CD14-positive monocyte (primary cell): ENCODE data around the gene SLC6A20. TPM values are rescaled to one million over a fixed set of nuclear protein-coding genes. Genes with fewer than 3 reads are reported as not detected.

Experiments used
- DNase-seq, 3 donors: peaks; one replicate each; pipeline ENCODE4 v3.0.0-alpha.2; 2011 to 2022
- H2AFZ ChIP-seq: 2 replicates; pipeline ENCODE4 v1.6.0; 2012; ENCODE audit warnings: mild to moderate bottlenecking, low read depth, low read length, inconsistent platforms; ENCODE audit not compliant: insufficient read depth, poor library complexity, severe bottlenecking
- H3K27ac ChIP-seq, 2 donors: 1 replicate in 1 of 2; 2 replicates in 1 of 2; pipeline ENCODE4 v1.5.1; 2012 to 2013; ENCODE audit warnings: low read length in 2 of 2, control low read depth in 1 of 2, inconsistent platforms in 1 of 2, low read depth in 1 of 2, mild to moderate bottlenecking in 1 of 2
- H3K27me3 ChIP-seq, 2 donors: one replicate each; pipeline versions ENCODE4 v1.6.0 to v1.6.1; 2011 to 2013; ENCODE audit warnings: low read length in 2 of 2; ENCODE audit not compliant: control insufficient read depth in 2 of 2, insufficient read depth in 2 of 2
- H3K36me3 ChIP-seq, 2 donors: replicated peaks in 1 of 2; 1 replicate in 1 of 2; 2 replicates in 1 of 2; pipeline versions ENCODE4 v1.5.1 to v1.6.1; 2012 to 2013; ENCODE audit warnings: low read length in 2 of 2, control low read depth in 1 of 2, inconsistent platforms in 1 of 2, mild to moderate bottlenecking in 1 of 2; ENCODE audit not compliant: insufficient read depth in 2 of 2, control insufficient read depth in 1 of 2
- H3K4me1 ChIP-seq, 2 donors: 1 replicate in 1 of 2; 2 replicates in 1 of 2; pipeline versions ENCODE4 v1.5.1 to v1.6.1; 2012 to 2013; ENCODE audit warnings: low read length in 2 of 2, control low read depth in 1 of 2, inconsistent platforms in 1 of 2, mild to moderate bottlenecking in 1 of 2, moderate library complexity in 1 of 2; ENCODE audit not compliant: insufficient read depth in 2 of 2, control insufficient read depth in 1 of 2
- H3K4me2 ChIP-seq: replicated peaks from 2 replicates; pipeline ENCODE3; 2012; ENCODE audit warnings: low read length, moderate library complexity, mild to moderate bottlenecking; ENCODE audit not compliant: poor library complexity, severe bottlenecking; ENCODE audit errors: extremely low read depth
- H3K4me3 ChIP-seq, 3 experiments: fragments of 200-600 bp in 1 of 3; sonication (generic) in 1 of 3; replicated peaks in 1 of 3; 1 replicate in 2 of 3; 2 replicates in 1 of 3; pipeline ENCODE4 v1.5.1; 2011 to 2013; ENCODE audit warnings: low read length in 3 of 3, mild to moderate bottlenecking in 3 of 3, control low read depth in 2 of 3, low read depth in 2 of 3, inconsistent platforms in 1 of 3, moderate library complexity in 1 of 3
- H3K79me2 ChIP-seq: 2 replicates; pipeline ENCODE4 v1.6.0; 2012; ENCODE audit warnings: mild to moderate bottlenecking, control low read depth, inconsistent platforms, low read length, moderate library complexity; ENCODE audit not compliant: insufficient read depth
- H3K9ac ChIP-seq: 2 replicates; pipeline ENCODE4 v1.6.0; 2017; ENCODE audit warnings: low read length, mild to moderate bottlenecking; ENCODE audit not compliant: insufficient read depth, poor library complexity, severe bottlenecking
- H3K9me3 ChIP-seq, 2 donors: replicated peaks in 1 of 2; 1 replicate in 1 of 2; 2 replicates in 1 of 2; pipeline versions ENCODE4 v1.5.1 to v1.6.1; 2012 to 2013; ENCODE audit warnings: low read length in 2 of 2, control low read depth in 1 of 2; ENCODE audit not compliant: control insufficient read depth in 1 of 2, insufficient read depth in 1 of 2
- H4K20me1 ChIP-seq: 2 replicates; pipeline ENCODE4 v1.6.0; 2012; ENCODE audit warnings: mild to moderate bottlenecking, low read length, control low read depth, moderate library complexity; ENCODE audit not compliant: insufficient read depth
- H3K27ac Mint-ChIP-seq, 7 donors: one replicate each; pipeline ENCODE4 v1.8.0; 2020; ENCODE audit warnings: mild to moderate bottlenecking in 7 of 7, mixed read lengths in 7 of 7, moderate library complexity in 6 of 7, inconsistent platforms in 2 of 7
- H3K27me3 Mint-ChIP-seq, 3 donors: one replicate each; pipeline ENCODE4 v1.8.0; 2021 to 2022; ENCODE audit warnings: low read depth in 3 of 3, mild to moderate bottlenecking in 3 of 3, mixed read lengths in 3 of 3, moderate library complexity in 3 of 3, inconsistent platforms in 1 of 3
- H3K36me3 Mint-ChIP-seq, 2 donors: one replicate each; pipeline ENCODE4 v1.8.0; 2020; ENCODE audit warnings: mixed read lengths in 2 of 2, inconsistent platforms in 1 of 2, mild to moderate bottlenecking in 1 of 2
- H3K4me1 Mint-ChIP-seq: one replicate; pipeline ENCODE4 v1.8.0; 2020; ENCODE audit warnings: mild to moderate bottlenecking, mixed read lengths
- H3K4me3 Mint-ChIP-seq, 2 donors: one replicate each; pipeline ENCODE4 v1.8.0; 2020; ENCODE audit warnings: mild to moderate bottlenecking in 2 of 2, mixed read lengths in 2 of 2, moderate library complexity in 1 of 2
- H3K9me3 Mint-ChIP-seq, 7 donors: one replicate each; pipeline ENCODE4 v1.8.0; 2020 to 2022; ENCODE audit warnings: mixed read lengths in 7 of 7, mild to moderate bottlenecking in 6 of 7, moderate library complexity in 6 of 7, inconsistent platforms in 2 of 7
- CTCF ChIP-seq: fragments of 200-600 bp; IDR thresholded peaks from one replicate; pipeline ENCODE4 v1.8.0; 2022; ENCODE audit warnings: antibody characterized with exemption, mild to moderate bottlenecking
- WGBS: methylation state at CpG from one replicate; pipeline ENCODE4 v1.1.5; 2013; ENCODE audit warnings: missing lambda C conversion rate; ENCODE audit not compliant: insufficient coverage; 5-methylcytosine and 5-hydroxymethylcytosine counted together
- intact Hi-C, 2 donors: fragments of 100-400 bp; cut with micrococcal nuclease; formaldehyde crosslinking; loops; one replicate each; pipeline versions ENCODE4 v1.15.0 to v1.15.1; 2023
- polyA plus RNA-seq, 3 donors: library from polyadenylated mRNA; depleted of rRNA in 1 of 3; unstranded in 2 of 3; stranded (reverse) in 1 of 3; fragments of 300-500 nt in 2 of 3; fragments of >200 nt in 1 of 3; fragmentation: Illumina TruSeq in 2 of 3; gene quantifications; 1 replicate in 2 of 3; 2 replicates in 1 of 3; pipeline ENCODE4 v1.2.3, GENCODE V29; 2012 to 2021

Gene SLC6A20
- polyA plus RNA-seq, 3 donors: not detected

DNA sequence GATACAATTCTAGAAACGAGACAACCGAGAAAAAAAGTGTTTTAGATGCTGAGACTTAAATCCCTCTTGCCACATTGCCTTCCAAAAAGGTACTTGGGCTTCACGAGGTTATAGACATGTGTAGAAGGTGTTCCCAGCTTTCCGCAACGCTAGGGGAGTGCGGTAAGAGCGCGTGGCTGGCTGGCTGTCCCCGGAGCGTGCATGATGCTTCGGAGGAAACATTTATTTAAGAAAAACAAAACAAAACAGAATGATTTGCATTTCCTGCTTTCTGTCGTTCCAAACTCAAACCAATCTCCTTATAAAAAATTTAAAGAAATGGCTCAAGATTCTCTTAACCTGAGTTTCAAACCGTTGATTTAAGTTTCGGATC is 841 bp downstream of the SLC6A20 start:
- H3K27ac ChIP-seq: no peak overlapping the region
- no peaks in the 10 kb centered on the region for H3K79me2 ChIP-seq
- H3K27me3 Mint-ChIP-seq: peaks cover 52 to 67% (median 56%) of the 10 kb centered on the region in 3 donors
- H3K9ac ChIP-seq: no peak overlapping the region
- 72% methylated on average over 5 of the region's 14 CpGs for WGBS
- H4K20me1 ChIP-seq: no peaks in the 10 kb centered on the region
- H2AFZ ChIP-seq: no peak overlapping the region
- no peaks in the 10 kb centered on the region for H3K36me3 ChIP-seq
- H3K27me3 ChIP-seq: peaks cover 37 to 52% of the 10 kb centered on the region in 2 donors
- peak overlapping the region in 1 of 3 experiments; percentile 59 for H3K4me3 ChIP-seq
- intact Hi-C loops: no loop called here
- peaks cover under 1 to 11% of the 10 kb centered on the region in 2 donors for H3K9me3 ChIP-seq
- H3K4me3 Mint-ChIP-seq: peak overlapping the region in 1 of 2 donors; percentile 82
- peak overlapping the region; percentile 69 for H3K4me2 ChIP-seq
- no peak for TF ChIP-seq CTCF
- H3K4me1 ChIP-seq: peaks cover 10 to 12% of the 10 kb centered on the region in 2 donors
- H3K36me3 Mint-ChIP-seq: peaks cover 0 to 2% of the 10 kb centered on the region in 2 donors
- no peak overlapping the region for H3K27ac Mint-ChIP-seq
- H3K9me3 Mint-ChIP-seq: peaks cover 0 to 7% (median 2%) of the 10 kb centered on the region in 7 donors
- H3K4me1 Mint-ChIP-seq: peaks cover 23% of the 10 kb centered on the region
- DNase-seq: no peak

- H4K20me1 ChIP-seq: no peaks in the 10 kb centered on the region
- peaks cover 10 to 12% of the 10 kb centered on the region in 2 donors for H3K4me1 ChIP-seq
- H3K27me3 Mint-ChIP-seq: peaks cover 49 to 62% (median 55%) of the 10 kb centered on the region in 3 donors
Observed at GRCh38 chr3:45794660-45795059, 1.7 kb downstream of the SLC6A20 start.

More at GRCh38 chr3:45794660-45795059, 1.7 kb downstream of the SLC6A20 start:
- no peak overlapping the region for H3K27ac Mint-ChIP-seq
- H3K36me3 Mint-ChIP-seq: peaks cover 0 to 2% of the 10 kb centered on the region in 2 donors
- Histone ChIP-seq H3K27me3 (peaks cover 37 to 52% of the 10 kb centered on the region in 2 donors), H3K4me2 (no peak overlapping the region), H3K9ac (no peak overlapping the region), H3K79me2 (no peaks in the 10 kb centered on the region), H3K9me3 (peaks cover 9 to 11% of the 10 kb centered on the region in 2 donors), H3K4me3 (no peak overlapping the region), H3K27ac (no peak overlapping the region), H3K36me3 (no peaks in the 10 kb centered on the region), H2AFZ (no peak overlapping the region)
- no CpG with 5 or more reads among the region's 1 CpG for WGBS
- peak overlapping the region in 1 of 2 donors; percentile 58 for H3K4me3 Mint-ChIP-seq
- intact Hi-C loops: no loop called here
- H3K4me1 Mint-ChIP-seq: peaks cover 23% of the 10 kb centered on the region
- H3K9me3 Mint-ChIP-seq: peaks cover 2 to 12% (median 7%) of the 10 kb centered on the region in 7 donors
- TF ChIP-seq CTCF: no peak
- DNase-seq: no peak
